DND-41 (cell line): Measurements from ENCODE around the gene YPEL1.

Experiments
- EZH2 ChIP-seq: IDR thresholded peaks from 3 replicates; pipeline ENCODE4 v1.6.1; 2012; ENCODE audit warnings: borderline replicate concordance, low read depth, mild to moderate bottlenecking, moderate library complexity, low read length, inconsistent platforms; ENCODE audit not compliant: severe bottlenecking
- TF ChIP-seq, protein P1 (sequence below): IDR thresholded peaks from 2 replicates; pipeline ENCODE4 v1.5.1; 2012; ENCODE audit warnings: borderline replicate concordance, low read length, moderate library complexity, mild to moderate bottlenecking; ENCODE audit not compliant: poor library complexity, severe bottlenecking; ENCODE audit errors: extremely low read depth

DNA sequence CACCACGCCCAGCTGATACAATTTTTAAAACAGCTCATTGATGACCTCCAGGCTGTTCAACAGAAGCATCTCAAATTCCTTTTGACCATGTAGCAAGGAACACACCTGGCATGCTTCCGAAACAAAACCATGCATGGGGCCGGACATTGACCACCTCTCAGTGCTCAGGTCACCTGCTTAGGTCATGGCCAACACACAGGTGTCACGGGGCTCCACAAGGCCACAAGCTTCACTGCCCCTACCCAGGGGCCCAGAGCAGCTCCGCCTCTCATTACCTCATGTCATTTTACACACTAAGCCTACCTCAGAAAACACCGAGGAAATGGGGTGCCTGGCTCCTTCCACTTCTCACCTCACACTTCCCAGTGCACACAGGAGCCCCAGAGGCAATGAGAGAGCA lies 26.6 kb downstream of the YPEL1 start:
- no peak for TF ChIP-seq EZH2
- TF ChIP-seq, protein P1, sequence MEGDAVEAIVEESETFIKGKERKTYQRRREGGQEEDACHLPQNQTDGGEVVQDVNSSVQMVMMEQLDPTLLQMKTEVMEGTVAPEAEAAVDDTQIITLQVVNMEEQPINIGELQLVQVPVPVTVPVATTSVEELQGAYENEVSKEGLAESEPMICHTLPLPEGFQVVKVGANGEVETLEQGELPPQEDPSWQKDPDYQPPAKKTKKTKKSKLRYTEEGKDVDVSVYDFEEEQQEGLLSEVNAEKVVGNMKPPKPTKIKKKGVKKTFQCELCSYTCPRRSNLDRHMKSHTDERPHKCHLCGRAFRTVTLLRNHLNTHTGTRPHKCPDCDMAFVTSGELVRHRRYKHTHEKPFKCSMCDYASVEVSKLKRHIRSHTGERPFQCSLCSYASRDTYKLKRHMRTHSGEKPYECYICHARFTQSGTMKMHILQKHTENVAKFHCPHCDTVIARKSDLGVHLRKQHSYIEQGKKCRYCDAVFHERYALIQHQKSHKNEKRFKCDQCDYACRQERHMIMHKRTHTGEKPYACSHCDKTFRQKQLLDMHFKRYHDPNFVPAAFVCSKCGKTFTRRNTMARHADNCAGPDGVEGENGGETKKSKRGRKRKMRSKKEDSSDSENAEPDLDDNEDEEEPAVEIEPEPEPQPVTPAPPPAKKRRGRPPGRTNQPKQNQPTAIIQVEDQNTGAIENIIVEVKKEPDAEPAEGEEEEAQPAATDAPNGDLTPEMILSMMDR, result no peak
